ENCODE measurements around the gene RGP1.

RGP1 gene

DNA sequence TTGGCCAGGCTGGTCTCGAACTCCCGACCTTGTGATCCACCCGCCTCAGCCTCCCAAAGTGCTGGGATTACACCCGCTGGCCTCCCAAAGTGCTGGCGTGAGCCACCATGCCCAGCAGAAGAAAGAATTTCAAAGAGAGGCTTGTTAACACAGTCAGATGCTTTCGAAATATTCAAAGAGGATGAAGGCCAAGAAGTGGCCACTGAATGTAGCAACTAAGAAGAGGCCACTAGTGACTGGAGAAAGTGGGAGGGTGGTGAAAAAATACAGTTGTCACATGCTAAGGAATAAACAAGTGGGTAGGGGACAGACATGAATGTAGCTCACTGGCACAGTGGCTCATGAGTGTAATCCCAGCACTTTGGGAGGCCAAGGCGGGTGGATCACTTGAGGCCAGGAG, 46.4 kb upstream of the RGP1 start:
- Histone ChIP-seq H3K79me2 (ENCODE audit: insufficient read depth, low read length) (no peaks in the 10 kb centered on the region), H3K9me2 (replicated peaks; ENCODE audit: low read depth, low read length) (no peaks in the 10 kb centered on the region), H3K36me3 (ENCODE audit: insufficient read depth, low read length) (peaks cover 98% of the 10 kb centered on the region), H3K4me3 (ENCODE audit: low read length, poor library complexity, severe bottlenecking) (no peak overlapping the region), H2AFZ (ENCODE audit: low read length) (no peak overlapping the region), H3K9me3 (ENCODE audit: insufficient read depth, low read depth, low read length) (no peaks in the 10 kb centered on the region), H4K20me1 (ENCODE audit: insufficient read depth, low read length, poor library complexity, severe bottlenecking) (peaks cover 5% of the 10 kb centered on the region), H3K27me3 (ENCODE audit: insufficient read depth, low read length, poor library complexity, severe bottlenecking) (no peaks in the 10 kb centered on the region), H3K4me1 (ENCODE audit: insufficient read depth, low read length, poor library complexity, severe bottlenecking) (no peaks in the 10 kb centered on the region), H3F3A (ENCODE audit: low read depth) (no peaks in the 10 kb centered on the region), H3K9ac (ENCODE audit: low read depth, low read length, poor library complexity, severe bottlenecking) (no peak overlapping the region), H3K4me2 (ENCODE audit: low read depth, low read length, poor library complexity, severe bottlenecking) (no peak overlapping the region)
- TF ChIP-seq EZH2phosphoT487 (IDR thresholded peaks at IDR 0.05; ENCODE audit: borderline replicate concordance), result no peak
- TF ChIP-seq, protein P1, sequence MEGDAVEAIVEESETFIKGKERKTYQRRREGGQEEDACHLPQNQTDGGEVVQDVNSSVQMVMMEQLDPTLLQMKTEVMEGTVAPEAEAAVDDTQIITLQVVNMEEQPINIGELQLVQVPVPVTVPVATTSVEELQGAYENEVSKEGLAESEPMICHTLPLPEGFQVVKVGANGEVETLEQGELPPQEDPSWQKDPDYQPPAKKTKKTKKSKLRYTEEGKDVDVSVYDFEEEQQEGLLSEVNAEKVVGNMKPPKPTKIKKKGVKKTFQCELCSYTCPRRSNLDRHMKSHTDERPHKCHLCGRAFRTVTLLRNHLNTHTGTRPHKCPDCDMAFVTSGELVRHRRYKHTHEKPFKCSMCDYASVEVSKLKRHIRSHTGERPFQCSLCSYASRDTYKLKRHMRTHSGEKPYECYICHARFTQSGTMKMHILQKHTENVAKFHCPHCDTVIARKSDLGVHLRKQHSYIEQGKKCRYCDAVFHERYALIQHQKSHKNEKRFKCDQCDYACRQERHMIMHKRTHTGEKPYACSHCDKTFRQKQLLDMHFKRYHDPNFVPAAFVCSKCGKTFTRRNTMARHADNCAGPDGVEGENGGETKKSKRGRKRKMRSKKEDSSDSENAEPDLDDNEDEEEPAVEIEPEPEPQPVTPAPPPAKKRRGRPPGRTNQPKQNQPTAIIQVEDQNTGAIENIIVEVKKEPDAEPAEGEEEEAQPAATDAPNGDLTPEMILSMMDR (conservative IDR thresholded peaks at IDR 0.05; ENCODE audit: low read length), result no peak

DNA sequence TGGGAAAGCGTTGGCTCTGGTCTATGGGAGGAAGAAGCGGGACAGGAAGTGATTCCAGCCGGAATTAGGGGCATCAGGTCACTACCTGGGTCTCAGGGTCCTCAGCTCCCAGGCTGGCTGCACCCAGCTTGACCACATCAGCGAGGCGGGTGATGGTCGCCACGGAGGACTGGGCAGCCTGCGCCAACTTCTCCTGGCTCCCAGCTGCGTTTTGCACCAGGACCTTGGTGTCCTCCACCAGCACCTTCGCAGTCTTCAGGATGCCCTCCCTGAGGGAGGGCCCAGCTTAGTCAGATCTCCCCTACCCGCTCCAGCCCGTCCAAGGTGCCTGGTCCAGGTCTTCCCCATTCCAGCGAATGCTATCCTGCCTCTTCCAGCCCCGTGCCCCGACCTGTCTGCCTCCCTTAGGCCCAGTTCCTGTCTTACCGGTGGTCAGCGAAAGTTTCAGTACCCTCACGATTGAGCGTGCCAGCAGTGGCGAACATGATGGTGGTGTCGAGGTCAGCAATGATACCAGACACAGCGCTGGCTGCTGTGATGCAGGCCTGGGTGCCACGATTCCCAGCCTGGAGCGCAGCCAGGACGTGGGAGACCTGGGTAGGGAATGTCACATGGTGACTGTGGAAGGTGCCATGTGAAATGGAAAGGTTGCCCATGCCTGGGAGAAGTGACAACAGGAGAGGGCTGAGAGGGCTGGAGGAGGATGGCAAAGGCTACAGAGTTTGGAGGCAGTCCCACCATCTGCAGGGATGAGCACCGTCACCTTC, 45.0 kb upstream of the RGP1 start:
- Histone ChIP-seq H3K4me3 (ENCODE audit: low read length, poor library complexity, severe bottlenecking) (no peak overlapping the region), H3K4me2 (ENCODE audit: low read depth, low read length, poor library complexity, severe bottlenecking) (no peak overlapping the region), H3K79me2 (ENCODE audit: insufficient read depth, low read length) (no peaks in the 10 kb centered on the region), H3K9ac (ENCODE audit: low read depth, low read length, poor library complexity, severe bottlenecking) (no peak overlapping the region), H3F3A (ENCODE audit: low read depth) (no peaks in the 10 kb centered on the region), H3K27me3 (ENCODE audit: insufficient read depth, low read length, poor library complexity, severe bottlenecking) (no peaks in the 10 kb centered on the region), H3K36me3 (ENCODE audit: insufficient read depth, low read length) (peaks cover 98% of the 10 kb centered on the region), H3K9me3 (ENCODE audit: insufficient read depth, low read depth, low read length) (no peaks in the 10 kb centered on the region), H3K4me1 (ENCODE audit: insufficient read depth, low read length, poor library complexity, severe bottlenecking) (no peaks in the 10 kb centered on the region), H3K9me2 (replicated peaks; ENCODE audit: low read depth, low read length) (no peaks in the 10 kb centered on the region), H4K20me1 (ENCODE audit: insufficient read depth, low read length, poor library complexity, severe bottlenecking) (peaks cover 5% of the 10 kb centered on the region), H2AFZ (ENCODE audit: low read length) (no peak overlapping the region)
- no peak for TF ChIP-seq EZH2phosphoT487 (IDR thresholded peaks at IDR 0.05; ENCODE audit: borderline replicate concordance)
- TF ChIP-seq, protein P1 (conservative IDR thresholded peaks at IDR 0.05; ENCODE audit: low read length), result no peak

DNA sequence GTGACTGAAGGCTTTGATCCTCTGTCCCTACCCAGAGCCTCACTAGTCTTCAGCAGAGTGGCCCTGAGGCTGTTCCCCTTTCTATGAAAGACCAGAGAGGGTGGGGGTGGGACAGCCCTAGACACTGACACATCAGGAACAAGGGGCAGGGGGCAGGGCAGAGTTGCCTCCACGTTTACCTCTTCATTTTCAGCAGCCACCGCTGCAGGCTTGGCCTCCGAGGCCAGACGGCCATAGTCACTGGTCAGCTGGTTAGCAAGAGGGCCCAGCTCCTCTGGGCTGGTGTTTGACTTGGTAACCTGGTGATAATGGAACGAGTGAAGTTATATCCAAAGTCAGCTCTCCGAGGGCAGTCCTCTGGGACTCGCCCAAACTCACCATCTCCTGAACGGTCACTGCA, 43.7 kb upstream of the RGP1 start:
- Histone ChIP-seq H3F3A (ENCODE audit: low read depth) (no peaks in the 10 kb centered on the region), H2AFZ (ENCODE audit: low read length) (no peak overlapping the region), H4K20me1 (ENCODE audit: insufficient read depth, low read length, poor library complexity, severe bottlenecking) (peaks cover 5% of the 10 kb centered on the region), H3K9me2 (replicated peaks; ENCODE audit: low read depth, low read length) (no peaks in the 10 kb centered on the region), H3K27me3 (ENCODE audit: insufficient read depth, low read length, poor library complexity, severe bottlenecking) (no peaks in the 10 kb centered on the region), H3K4me1 (ENCODE audit: insufficient read depth, low read length, poor library complexity, severe bottlenecking) (no peaks in the 10 kb centered on the region), H3K4me2 (ENCODE audit: low read depth, low read length, poor library complexity, severe bottlenecking) (no peak overlapping the region), H3K9ac (ENCODE audit: low read depth, low read length, poor library complexity, severe bottlenecking) (no peak overlapping the region), H3K79me2 (ENCODE audit: insufficient read depth, low read length) (no peaks in the 10 kb centered on the region), H3K4me3 (ENCODE audit: low read length, poor library complexity, severe bottlenecking) (no peak overlapping the region), H3K9me3 (ENCODE audit: insufficient read depth, low read depth, low read length) (no peaks in the 10 kb centered on the region), H3K36me3 (ENCODE audit: insufficient read depth, low read length) (peaks cover 93% of the 10 kb centered on the region)
- no peak for TF ChIP-seq EZH2phosphoT487 (IDR thresholded peaks at IDR 0.05; ENCODE audit: borderline replicate concordance)
- TF ChIP-seq, protein P1 (conservative IDR thresholded peaks at IDR 0.05; ENCODE audit: low read length), result no peak
